HG03025 (cell line): ENCODE results near the gene ARHGEF37.
"Not testable (repeated sequence)": the region's sequence is repeated elsewhere in the genome, so short reads cannot be mapped to it uniquely, and the experiment has no call there.

ENCODE experiments used
- ATAC-seq: cut with Tn5 transposase; IDR thresholded peaks from one replicate; pipeline ENCODE4 v1.9.1; 2021; ENCODE audit warnings: mild to moderate bottlenecking, moderate library complexity; ENCODE audit not compliant: unreplicated experiment, low FRiP score

Gene ARHGEF37

DNA sequence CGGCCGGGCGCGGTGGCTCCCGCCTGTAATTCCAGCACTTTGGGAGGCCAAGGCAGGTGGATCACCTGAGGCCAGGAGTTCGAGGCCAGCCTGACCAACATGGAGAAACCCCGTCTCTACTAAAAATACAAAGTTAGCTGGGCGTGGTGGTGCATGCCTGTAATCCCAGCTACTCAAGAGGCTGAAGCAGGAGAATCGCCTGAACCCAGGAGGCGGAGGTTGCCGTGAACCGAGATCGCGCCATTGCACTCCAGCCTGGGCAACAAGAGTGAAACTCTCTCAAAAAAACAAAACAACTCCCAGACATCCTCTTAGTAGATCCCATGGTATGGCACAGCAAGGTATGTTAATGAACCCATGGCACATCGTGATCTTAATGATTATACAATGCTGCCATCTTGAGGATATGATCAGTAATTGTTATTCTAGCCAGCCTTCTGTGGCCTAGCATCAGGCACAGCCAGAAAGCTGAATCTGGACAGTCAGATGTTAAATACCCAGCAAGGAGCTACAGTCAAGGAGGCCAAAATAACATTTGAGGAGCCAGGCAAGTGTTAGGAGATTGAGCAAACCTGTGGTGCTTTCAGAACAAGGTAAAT, 16.7 kb upstream of the ARHGEF37 start:
- peak; percentile 71 for ATAC-seq

DNA sequence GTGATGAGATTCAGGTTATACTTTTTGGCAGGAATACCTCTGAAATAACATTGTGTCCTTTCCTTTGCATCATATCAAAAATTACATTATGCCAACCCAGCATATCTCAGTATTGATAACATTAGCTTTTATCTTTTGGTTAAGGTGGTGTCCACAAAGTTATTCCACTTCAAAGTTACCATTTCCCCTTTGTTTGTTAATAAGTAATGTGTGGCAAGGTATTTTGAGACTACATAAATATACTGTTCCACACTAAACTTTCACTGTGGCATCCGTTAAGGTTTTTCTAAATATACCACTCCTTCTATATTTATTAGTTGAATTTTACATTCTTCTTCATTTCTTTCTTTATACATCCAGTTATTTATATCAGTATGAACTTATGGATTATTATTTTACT, 14.1 kb upstream of the ARHGEF37 start:
- no peak for ATAC-seq

DNA sequence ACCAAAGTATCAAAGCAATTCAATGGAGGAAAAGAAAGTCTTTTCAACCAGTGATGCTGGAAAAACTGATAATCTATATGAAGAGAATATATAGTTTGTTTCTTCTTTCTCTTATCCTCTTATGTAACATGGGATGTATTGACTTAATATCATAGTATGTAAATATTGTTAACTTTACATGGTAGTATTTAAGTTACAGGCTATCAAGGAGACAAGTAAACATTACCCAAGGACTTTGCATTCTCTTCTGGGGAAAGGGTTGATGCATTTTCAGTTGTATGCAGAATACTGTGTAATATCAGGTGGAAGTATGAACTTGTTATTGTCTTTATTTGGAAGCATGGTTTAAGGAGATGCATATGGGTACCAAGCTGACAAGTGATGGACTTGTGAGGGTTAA, 9.1 kb upstream of the ARHGEF37 start:
- no peak for ATAC-seq

DNA sequence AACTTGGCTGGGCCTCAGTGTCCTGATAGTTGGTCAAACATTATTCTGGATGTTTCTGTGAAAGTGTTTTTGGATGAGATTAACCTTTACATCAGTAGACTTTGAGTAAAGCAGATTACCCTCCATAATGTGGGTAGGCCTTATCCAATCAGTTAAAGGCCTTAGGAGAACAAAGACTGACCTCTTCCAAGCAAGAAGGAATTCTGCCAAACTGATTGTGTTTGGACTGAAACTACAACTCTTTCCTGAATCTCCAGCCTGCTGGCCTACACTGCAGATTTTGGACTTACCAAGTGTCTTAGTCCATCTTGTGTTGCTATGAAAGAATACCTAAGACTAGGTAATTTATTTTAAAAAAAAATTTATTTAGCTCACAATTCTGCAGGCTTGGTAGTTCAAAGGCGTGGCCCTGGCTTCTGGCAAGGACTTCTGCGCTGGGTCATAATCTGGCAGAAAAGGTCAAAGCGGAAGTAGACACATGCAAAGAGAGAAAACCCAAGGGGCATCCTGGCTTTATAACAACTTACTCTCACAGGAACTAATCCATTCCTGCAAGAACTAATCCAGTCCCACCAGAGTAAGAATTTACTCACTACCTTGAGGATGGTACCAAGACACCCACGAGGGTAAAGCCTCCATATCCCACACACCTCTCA, 8.6 kb upstream of the ARHGEF37 start:
- ATAC-seq: no peak

DNA sequence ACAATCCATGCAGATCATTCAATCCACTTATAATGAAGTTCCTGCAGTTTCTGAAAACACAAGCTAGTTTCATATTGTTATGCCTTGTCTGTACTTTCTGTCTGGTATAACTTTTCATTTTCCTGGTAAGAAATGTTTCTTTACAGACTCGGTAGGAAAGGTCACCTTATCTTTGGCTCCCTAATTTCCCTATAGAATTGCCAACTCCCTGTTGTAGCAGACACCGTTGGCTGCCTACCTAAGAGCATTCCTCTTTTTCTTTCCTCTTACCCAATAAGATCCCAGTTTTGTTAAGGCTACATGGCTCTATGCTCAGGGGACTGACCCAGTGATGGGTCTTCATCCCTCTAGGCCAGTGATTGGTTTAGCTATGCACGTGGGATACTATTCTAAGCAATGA, 6.2 kb upstream of the ARHGEF37 start:
- ATAC-seq: no peak

DNA sequence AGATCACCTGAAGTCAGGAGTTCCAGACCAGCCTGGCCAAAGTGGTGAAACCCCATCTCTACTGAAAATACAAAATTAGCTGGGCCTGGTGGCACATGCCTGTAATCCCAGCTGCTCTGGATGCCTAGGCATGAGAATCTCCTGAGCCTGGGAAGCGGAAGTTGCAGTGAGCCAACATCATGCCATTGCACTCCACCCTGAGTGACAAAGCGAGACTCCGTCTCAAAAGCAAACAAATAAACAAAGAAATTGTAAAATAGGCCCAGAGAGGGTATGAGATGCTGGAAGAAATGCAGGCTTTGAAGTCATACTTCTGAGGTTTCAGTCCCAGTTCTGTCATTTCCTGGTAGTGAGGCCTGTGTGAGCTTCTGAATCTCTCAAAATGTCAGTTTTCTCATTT, 5.3 kb upstream of the ARHGEF37 start:
- ATAC-seq: no peak

DNA sequence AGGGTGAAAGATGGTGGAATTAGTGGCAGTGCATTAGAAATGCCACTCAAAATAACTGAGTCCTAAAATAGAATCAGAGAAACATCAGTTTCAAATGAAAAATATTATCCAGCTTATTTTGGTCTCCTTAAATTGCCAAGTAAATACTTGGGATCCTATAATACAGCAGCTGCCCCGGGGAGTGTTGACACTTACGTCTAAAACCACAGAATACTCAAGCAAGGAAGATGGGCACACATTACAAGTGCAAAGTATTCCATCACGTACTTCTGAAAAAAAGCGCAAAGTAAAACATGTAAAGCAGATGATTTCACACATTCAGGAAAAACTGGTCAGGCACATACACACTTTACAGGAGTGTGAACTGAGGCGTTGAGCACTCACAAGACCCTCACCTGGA, 2.4 kb upstream of the ARHGEF37 start:
- ATAC-seq: no peak

DNA sequence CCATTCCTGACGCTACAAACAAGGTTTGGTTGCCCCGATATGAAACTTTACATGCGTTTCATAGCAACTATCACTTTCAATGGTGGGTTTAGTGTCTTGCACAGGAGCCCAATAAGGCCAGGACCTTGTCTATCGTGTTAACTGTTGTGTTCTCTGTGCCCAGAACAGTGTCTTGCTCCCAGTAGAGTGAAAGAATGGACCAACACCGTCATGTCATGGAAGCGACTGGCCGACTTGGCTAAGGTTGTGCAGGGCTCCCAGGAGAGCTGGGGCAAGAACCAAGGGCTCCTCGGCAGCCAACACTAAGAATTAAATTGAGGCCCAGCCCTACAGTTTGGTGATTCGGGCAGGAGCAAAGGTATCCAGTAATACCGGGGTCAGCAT, 498 bp upstream of the ARHGEF37 start:
- no peak for ATAC-seq

DNA sequence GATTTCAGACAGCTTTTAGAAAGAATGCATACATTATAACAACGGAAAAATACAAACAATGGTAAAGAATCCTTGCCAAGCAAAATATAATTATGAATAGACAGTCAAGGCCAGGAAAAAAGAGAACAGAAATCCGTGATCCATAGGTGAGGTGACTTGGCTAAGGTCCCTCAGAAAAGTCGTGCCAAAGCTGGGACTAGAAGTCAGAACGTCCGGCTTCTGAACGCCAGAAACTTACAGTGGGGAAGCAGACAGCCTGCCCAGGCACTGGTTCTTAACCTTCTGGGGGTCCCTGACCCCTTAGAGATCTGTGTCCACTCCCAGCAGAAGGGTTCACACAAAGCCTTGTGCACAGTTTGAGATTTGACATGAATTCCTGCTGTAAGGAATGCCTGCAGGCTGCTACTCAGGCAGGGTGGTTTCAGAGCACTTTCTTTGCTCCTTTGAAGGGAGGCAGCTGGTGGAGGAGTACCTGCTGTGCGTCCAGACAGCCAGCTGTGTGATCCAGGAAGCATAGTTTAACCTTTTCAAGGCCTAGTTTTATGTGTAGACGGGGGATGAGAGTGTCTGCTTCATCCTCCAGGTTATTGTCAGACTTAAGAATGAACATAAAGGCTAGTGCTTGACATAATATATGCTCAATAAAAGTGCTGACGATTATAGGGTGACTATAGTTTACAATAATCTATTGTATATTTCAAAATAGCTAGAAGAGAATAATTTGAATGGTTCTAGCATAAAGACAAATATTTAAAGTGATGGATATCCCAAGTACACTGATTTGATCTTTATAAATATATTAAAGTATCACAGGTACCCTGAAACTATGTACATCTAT, 852 bp downstream of the ARHGEF37 start:
- ATAC-seq: no peak

DNA sequence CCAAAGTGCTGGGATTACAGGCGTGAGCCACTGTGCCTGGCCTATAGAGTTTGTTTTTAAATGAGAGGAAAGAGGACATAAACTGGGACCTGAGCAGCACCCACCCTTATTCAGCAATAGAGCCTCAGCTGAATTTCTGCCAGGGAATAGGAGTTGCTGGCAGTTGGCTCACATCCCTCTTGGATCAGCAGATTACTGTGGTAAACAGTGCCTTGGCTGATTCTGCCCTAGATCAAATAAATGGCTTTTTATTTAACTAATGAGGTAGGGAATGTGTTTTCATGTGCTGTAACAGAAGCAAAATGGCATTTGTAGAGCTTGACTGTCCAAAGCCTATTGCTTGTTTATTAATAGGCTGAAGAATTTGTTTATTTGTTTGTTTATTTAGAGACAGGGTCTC, 2.1 kb downstream of the ARHGEF37 start:
- ATAC-seq: no peak

DNA sequence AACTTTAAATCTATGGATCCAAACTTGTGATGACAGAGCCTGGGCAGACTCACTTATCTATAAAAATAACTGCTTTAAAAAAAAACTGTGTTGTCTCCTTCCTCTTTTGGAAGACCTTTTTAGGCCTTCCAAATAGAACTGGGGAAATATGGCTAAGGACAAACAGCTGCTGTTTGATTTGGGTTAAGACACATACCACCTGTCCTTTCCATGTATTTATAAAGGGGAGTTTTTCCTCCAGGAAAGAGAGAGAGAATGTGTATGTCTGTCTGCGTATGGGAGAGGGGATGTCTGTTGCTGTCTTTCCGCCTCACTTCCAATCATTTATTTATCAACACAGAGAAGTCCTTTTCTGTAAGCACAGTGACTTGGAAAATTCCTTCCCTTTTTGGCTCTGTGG, 2.8 kb downstream of the ARHGEF37 start:
- ATAC-seq: no peak

DNA sequence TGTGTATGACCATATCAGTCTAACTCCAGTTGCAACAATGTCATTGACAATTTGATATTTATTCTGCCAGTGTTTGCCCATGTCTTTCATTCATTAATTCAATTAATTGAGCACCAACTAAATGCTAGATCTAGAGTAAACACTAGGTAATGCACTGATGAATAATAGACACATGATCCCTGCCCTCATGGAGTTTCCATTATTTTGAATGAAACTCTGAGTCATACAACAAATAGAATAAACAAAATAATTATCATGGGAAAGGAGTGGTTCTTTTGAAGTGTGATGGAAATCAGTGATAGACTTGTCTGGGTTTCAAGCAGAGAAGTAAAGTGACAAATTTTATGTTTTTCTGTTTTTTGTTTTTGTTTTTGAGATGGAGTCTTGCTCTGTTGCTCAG, 4.6 kb downstream of the ARHGEF37 start:
- ATAC-seq: no peak

DNA sequence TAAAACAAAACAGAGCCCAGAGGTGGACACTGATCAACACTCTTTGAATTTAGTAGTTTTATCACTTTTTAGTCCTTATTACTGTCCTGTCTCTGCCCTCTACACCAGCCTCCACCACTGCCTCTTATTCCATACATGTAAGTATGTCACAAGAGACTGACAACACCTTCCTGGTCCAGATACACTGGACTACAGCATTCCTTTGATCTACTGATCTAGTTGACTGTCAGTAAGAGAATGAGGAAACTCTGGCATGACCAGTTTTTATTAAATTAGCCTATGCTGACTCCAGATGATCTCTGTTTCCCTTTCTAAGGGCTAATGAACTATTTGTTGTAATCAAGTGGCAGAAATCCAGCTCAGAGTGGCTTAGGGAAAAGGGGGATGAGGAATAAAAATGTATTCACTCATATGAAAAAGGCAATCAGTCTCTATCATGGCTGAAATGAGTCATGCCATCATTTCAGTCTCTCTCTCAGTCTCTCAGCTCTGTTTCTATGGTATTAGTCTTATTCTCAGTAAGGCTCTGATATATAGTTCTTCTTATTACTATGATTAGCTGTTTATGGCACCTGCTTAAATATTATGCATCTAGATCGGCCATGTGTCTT, 5.5 kb downstream of the ARHGEF37 start:
- no peak for ATAC-seq

DNA sequence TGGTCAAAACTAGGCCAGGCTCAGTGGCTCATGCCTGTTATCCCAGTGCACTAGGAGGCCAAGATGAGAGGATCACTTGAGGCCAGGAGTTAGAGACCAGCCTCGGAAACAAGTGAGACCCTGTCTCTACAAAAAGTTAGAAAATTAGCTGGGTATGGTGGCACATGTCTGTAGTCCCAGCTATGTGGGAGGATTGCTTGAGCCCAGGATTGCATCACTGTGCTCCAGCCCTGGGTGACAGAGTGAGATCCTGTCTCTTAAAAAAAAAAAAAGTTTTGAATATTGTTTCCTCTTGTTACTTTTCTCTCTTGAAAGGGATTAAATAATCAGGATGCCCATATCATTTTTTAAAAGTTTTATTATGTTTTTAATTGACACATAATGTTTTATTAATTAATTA, 7.6 kb downstream of the ARHGEF37 start:
- ATAC-seq: no peak

DNA sequence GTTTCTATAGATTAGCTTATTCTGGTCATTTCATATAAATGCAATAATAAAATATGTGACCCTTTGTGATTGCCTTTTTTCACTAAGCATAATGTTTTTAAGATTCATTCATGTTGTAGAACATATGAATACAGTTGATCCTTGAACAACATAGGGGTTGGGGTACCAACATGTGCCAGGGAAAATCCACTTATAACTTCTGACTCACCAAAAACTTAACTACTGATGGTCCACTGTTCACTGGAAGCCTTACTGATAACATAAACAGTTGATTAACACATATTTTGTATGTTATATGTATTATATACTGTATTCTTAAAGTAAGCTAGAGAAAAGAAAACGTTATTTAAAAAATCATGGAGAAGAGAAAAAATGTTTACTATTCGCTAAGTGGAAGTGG, 12.1 kb downstream of the ARHGEF37 start:
- ATAC-seq: no peak

DNA sequence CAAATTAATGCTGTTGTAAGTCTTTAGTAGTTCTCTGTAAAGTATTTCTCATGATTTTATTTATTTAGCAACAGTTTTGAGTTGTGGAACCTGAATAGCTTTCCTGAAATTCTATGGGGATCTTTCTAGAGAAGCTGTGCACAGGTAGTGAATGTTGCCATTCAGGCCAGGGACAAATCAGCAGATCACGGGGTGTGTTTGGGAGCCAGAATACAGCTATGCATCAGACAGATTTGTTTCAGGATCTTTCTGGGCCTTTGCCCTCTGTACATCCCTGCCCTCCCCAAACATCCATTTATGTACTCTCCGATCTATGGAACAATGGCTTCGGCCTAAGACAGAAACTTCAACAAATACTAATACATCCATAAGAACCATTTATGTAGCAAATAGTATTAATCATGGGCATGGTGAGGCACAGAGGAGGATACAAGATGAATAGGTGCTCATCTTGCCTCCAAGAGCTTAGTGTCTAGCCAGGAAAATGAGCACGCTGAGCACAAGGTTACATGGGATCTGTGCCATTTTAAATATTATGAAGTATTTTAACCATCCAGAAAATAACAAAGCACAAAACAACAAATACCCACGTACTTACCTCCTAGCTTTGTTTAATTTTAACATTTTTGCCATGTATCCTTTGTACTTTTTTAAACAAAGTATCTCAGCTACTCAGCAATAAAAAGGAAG, 13.1 kb downstream of the ARHGEF37 start:
- ATAC-seq: no peak

DNA sequence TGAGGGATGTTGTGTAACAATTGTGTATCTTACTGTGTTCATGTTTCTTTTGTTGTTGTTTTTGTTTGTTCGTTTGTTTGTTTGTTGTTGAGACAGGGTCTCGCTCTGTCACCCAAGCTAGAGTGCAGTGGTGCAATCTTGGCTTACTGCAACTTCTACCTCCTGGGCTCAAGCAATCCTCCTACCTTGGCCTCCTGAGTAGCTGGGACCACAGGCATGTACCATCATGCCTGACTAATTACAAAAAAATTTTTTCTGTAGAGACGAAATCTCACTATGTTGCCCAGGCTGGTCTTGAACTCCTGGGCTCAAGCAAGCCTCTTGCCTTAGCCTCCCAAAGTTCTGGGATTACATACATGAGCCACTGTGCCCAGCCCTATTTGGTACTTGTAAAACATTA, 13.8 kb downstream of the ARHGEF37 start:
- not testable (repeated sequence) for ATAC-seq

DNA sequence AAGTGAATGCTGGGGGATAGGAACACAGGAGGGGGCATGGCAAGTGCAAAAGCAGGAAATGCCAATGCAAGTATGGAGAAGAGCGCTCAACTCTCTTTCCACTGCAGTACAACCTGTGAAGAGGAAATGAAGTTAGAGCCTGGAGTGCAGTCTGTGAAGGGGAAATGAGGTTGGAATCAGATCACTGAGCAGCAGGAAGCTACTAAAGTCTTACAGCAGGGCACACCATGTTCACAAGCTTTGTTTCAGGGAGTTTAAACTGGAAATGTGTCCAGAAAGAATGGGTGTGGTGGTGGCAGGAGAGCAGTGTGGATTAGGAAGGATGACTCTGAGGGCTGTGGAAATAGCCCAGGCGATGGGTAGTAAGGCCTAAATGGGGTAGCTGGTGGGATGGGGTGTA, 15.4 kb downstream of the ARHGEF37 start:
- no peak for ATAC-seq

DNA sequence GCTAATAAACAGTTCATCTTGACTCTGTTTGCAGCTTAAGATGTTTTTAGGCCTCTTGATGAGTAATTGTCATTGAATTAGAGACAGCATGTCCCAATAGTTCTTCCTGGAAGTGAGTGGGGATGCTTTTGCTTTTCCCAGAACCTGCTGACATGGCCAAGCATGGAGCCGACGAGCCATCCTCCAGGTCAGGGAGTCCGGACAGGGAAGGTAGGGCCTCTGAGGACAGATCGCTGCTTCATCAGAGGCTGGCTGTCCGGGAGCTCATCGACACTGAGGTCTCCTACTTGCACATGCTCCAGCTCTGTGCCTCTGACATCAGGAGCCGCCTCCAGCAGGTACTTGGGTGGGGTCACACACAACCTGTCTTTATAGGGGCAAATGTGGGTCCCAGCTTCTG, 16.3 kb downstream of the ARHGEF37 start:
- no peak for ATAC-seq

DNA sequence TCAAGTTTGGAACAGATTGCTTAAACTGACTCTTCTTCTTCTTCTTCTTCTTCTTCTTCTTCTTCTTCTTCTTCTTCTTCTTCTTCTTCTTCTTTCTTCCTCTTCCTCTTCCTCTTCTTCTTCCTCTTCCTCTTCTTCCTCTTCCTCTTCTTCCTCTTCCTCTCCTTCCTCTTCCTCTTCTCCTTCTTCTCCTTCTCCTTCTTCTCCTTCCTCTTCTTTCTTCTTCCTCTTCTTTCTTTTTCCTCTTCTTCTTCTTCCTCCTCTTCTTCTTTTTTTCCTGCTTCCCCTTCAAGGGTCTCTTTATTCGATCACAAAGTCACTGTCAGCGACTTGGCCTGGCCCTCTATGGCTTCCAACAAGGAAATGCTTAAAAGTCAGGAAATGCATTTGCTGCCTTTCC, 16.9 kb downstream of the ARHGEF37 start:
- ATAC-seq: not testable (repeated sequence)

DNA sequence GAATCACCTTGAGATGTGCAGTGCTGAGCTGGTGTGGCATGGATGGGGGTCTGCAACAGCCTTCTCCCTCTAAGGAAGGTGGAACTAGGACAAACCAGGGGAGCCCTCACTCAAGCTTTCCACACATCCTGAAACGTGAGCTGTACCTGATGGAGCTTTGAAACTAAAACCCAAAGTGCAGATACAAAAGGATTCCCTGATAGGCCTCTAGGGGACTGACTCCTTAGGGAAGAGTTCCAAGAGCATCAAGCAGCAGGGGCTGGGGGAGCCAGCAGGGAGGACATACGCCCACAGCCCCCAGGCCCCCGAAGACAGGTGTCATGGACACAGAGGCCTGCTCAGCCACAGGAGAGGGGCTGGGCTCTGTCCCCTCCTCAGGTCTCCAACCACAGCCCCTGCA, 17.7 kb downstream of the ARHGEF37 start:
- ATAC-seq: no peak
